ENCODE measurements around the gene SRPRB.

The SRPRB gene

GRCh38 chr3:133804896-133805295, 719 bp upstream of the SRPRB start:
- peak overlapping the region; percentile 96 for H3K4me3 Mint-ChIP-seq
- peaks cover 49% of the 10 kb centered on the region for H3K36me3 Mint-ChIP-seq
- H3K9me3 Mint-ChIP-seq: no peaks in the 10 kb centered on the region
- peak overlapping the region; percentile 94 for H3K27ac Mint-ChIP-seq
- no peak for ATAC-seq
- peaks cover 15% of the 10 kb centered on the region for H3K4me1 Mint-ChIP-seq
- DNase-seq (ENCODE audit: low spot score in 2 of 2): no peak

GRCh38 chr3:133805384-133805701, 272 bp upstream of the SRPRB start:
- Mint-ChIP-seq H3K36me3 (peaks cover 53% of the 10 kb centered on the region), H3K9me3 (no peaks in the 10 kb centered on the region)

GRCh38 chr3:133812872-133813271, 7.3 kb downstream of the SRPRB start:
- Mint-ChIP-seq H3K36me3 (peaks cover 100% of the 10 kb centered on the region), H3K27ac (peak overlapping the region; percentile 44), H3K4me3 (no peak overlapping the region), H3K9me3 (no peaks in the 10 kb centered on the region), H3K4me1 (peaks cover 12% of the 10 kb centered on the region)
- no peak for DNase-seq (ENCODE audit: low spot score in 2 of 2)
- ATAC-seq: no peak

More at GRCh38 chr3:133805384-133805701, 272 bp upstream of the SRPRB start:
- H3K4me3 Mint-ChIP-seq: peak overlapping the region; percentile 96
- ATAC-seq (no peak), DNase-seq (ENCODE audit: low spot score in 2 of 2) (no peak)
- peak overlapping the region; percentile 94 for H3K27ac Mint-ChIP-seq
- H3K4me1 Mint-ChIP-seq: peaks cover 15% of the 10 kb centered on the region

- Mint-ChIP-seq H3K36me3 (peaks cover 100% of the 10 kb centered on the region), H3K27ac (peak overlapping the region; percentile 9), H3K4me1 (peaks cover 7% of the 10 kb centered on the region)
Measured at GRCh38 chr3:133815386-133815785, 9.8 kb downstream of the SRPRB start.

GRCh38 chr3:133820129-133820528, 14.5 kb downstream of the SRPRB start:
- Mint-ChIP-seq H3K27ac (peak overlapping the region; percentile 68), H3K4me3 (no peak overlapping the region), H3K9me3 (no peaks in the 10 kb centered on the region), H3K36me3 (peaks cover 96% of the 10 kb centered on the region), H3K4me1 (peaks cover 3% of the 10 kb centered on the region)
- ATAC-seq (no peak), DNase-seq (ENCODE audit: low spot score in 2 of 2) (peak in 1 of 2 donors; percentile 34)

More at GRCh38 chr3:133815386-133815785, 9.8 kb downstream of the SRPRB start:
- Mint-ChIP-seq H3K9me3 (no peaks in the 10 kb centered on the region), H3K4me3 (no peak overlapping the region)
- DNase-seq (ENCODE audit: low spot score in 2 of 2): no peak
- ATAC-seq: no peak

GRCh38 chr3:133820889-133821675, 15.5 kb downstream of the SRPRB start:
- Mint-ChIP-seq H3K27ac (peak overlapping the region; percentile 68), H3K9me3 (no peaks in the 10 kb centered on the region), H3K36me3 (peaks cover 96% of the 10 kb centered on the region), H3K4me1 (peaks cover 5% of the 10 kb centered on the region), H3K4me3 (no peak overlapping the region)
- ATAC-seq: no peak
- peak in 1 of 2 donors; percentile 36 for DNase-seq (ENCODE audit: low spot score in 2 of 2)

GRCh38 chr3:133821767-133822638, 16.4 kb downstream of the SRPRB start:
- Mint-ChIP-seq H3K4me1 (peaks cover 5% of the 10 kb centered on the region), H3K27ac (peak overlapping the region; percentile 71), H3K36me3 (peaks cover 92% of the 10 kb centered on the region), H3K9me3 (no peaks in the 10 kb centered on the region), H3K4me3 (no peak overlapping the region)
- peak in 1 of 2 donors; percentile 46 for DNase-seq (ENCODE audit: low spot score in 2 of 2)
- no peak for ATAC-seq

GRCh38 chr3:133824961-133825485, 19.4 kb downstream of the SRPRB start:
- no peak for DNase-seq (ENCODE audit: low spot score in 2 of 2)
- Mint-ChIP-seq H3K36me3 (peaks cover 62% of the 10 kb centered on the region), H3K4me1 (peaks cover 5% of the 10 kb centered on the region), H3K4me3 (no peak overlapping the region), H3K9me3 (no peaks in the 10 kb centered on the region), H3K27ac (peak overlapping the region; percentile 45)
- no peak for ATAC-seq

- ATAC-seq (no peak), DNase-seq (ENCODE audit: low spot score in 2 of 2) (no peak)
- no peaks in the 10 kb centered on the region for H3K9me3 Mint-ChIP-seq
- H3K27ac Mint-ChIP-seq: peak overlapping the region; percentile 70
- H3K4me1 Mint-ChIP-seq: peaks cover 5% of the 10 kb centered on the region
- peaks cover 51% of the 10 kb centered on the region for H3K36me3 Mint-ChIP-seq
- no peak overlapping the region for H3K4me3 Mint-ChIP-seq
Measured at GRCh38 chr3:133825969-133826727, 20.5 kb downstream of the SRPRB start.

- Mint-ChIP-seq H3K9me3 (no peaks in the 10 kb centered on the region), H3K36me3 (peaks cover 41% of the 10 kb centered on the region), H3K4me1 (peaks cover 5% of the 10 kb centered on the region), H3K4me3 (no peak overlapping the region), H3K27ac (peak overlapping the region; percentile 70)
- DNase-seq (ENCODE audit: low spot score in 2 of 2): no peak
- no peak for ATAC-seq
Measured at GRCh38 chr3:133827136-133827535, 21.5 kb downstream of the SRPRB start.

GRCh38 chr3:133827684-133828083, 22.1 kb downstream of the SRPRB start:
- no peak for ATAC-seq
- DNase-seq (ENCODE audit: low spot score in 2 of 2): no peak
- H3K36me3 Mint-ChIP-seq: peaks cover 35% of the 10 kb centered on the region
- H3K27ac Mint-ChIP-seq: no peak overlapping the region
- no peaks in the 10 kb centered on the region for H3K9me3 Mint-ChIP-seq
- peaks cover 5% of the 10 kb centered on the region for H3K4me1 Mint-ChIP-seq
- no peak overlapping the region for H3K4me3 Mint-ChIP-seq

GRCh38 chr3:133828576-133829309, 23.1 kb downstream of the SRPRB start:
- DNase-seq (ENCODE audit: low spot score in 2 of 2) (no peak), ATAC-seq (no peak)
- Mint-ChIP-seq H3K27ac (no peak overlapping the region), H3K4me1 (peaks cover 5% of the 10 kb centered on the region), H3K36me3 (peaks cover 28% of the 10 kb centered on the region), H3K9me3 (no peaks in the 10 kb centered on the region), H3K4me3 (no peak overlapping the region)

GRCh38 chr3:133829310-133829707, 23.7 kb downstream of the SRPRB start:
- Mint-ChIP-seq H3K27ac (no peak overlapping the region), H3K9me3 (no peaks in the 10 kb centered on the region), H3K4me1 (peaks cover 5% of the 10 kb centered on the region), H3K4me3 (no peak overlapping the region), H3K36me3 (peaks cover 25% of the 10 kb centered on the region)
- ATAC-seq (no peak), DNase-seq (ENCODE audit: low spot score in 2 of 2) (no peak)

GRCh38 chr3:133830071-133830470, 24.5 kb downstream of the SRPRB start:
- no peak for ATAC-seq
- no peak for DNase-seq (ENCODE audit: low spot score in 2 of 2)
- H3K9me3 Mint-ChIP-seq: no peaks in the 10 kb centered on the region
- H3K36me3 Mint-ChIP-seq: peaks cover 21% of the 10 kb centered on the region
- no peak overlapping the region for H3K4me3 Mint-ChIP-seq
- H3K27ac Mint-ChIP-seq: peak overlapping the region; percentile 12
- peaks cover 3% of the 10 kb centered on the region for H3K4me1 Mint-ChIP-seq

Data from stimulated activated effector memory CD8-positive, alpha-beta T cell treated with anti-CD3 and anti-CD28 coated beads, Interleukin-12 subunit alpha, Interleukin-12 subunit beta, amount 100 ng/mL, for 72 hours (primary cell).